Measurements from ENCODE around the gene TPM4.

Gene TPM4

DNA sequence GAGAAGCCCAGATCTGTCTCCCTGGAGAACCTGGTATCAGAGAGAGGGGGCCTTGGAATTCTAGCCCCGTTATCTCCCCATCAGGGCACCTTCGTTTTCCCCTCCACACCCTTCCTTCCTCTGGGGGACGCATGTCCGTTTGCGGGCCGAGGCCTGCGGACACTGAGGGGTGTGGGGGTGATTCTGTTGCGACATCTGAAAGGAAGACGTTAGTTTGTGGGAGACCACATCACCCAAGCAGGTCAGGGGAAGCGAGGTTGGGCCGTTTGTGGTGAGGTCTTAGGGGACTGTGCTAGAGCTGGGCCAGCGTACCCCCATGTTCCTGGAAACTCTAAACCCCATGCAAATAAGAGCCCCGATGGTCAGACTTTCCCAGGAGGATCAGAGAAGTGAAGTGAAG is 63.5 kb downstream of the TPM4 start:
- ChIA-PET POLR2A (no interaction called here), CTCF (no interaction called here)
- no peak for DNase-seq (ENCODE audit: extremely low spot score)
- TF ChIP-seq SUZ12 (IDR thresholded peaks at IDR 0.05) (no peak), FOXM1 (IDR thresholded peaks at IDR 0.05; ENCODE audit: borderline replicate concordance) (no peak), TARDBP (IDR thresholded peaks at IDR 0.05) (no peak), CTBP1 (IDR thresholded peaks at IDR 0.05; ENCODE audit: borderline replicate concordance) (no peak), HDGF (IDR thresholded peaks at IDR 0.05; ENCODE audit: borderline replicate concordance) (no peak), SP1 (IDR thresholded peaks at IDR 0.05) (no peak), BHLHE40 (IDR thresholded peaks at IDR 0.05; ENCODE audit: borderline replicate concordance) (no peak)

DNA sequence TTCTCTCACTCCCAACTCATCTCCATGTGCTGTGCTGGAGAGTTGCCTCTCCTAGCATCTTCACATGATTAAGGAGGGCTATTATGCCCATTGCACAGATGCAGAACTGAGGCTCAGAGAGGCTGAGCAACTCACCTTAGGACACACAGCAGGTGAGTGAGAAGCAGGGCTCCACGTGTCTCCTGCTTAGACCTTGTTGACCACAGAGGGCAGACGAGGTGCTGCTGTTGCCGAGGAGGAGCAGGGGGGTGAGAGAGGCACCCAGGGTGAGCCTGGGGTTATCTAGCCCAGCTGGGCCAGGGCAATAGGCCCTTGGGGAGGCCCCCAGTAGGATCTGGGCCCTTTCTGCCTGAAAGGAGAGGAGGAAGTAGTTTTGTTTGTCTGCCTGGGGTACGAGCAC is 64.7 kb downstream of the TPM4 start:
- CTCF ChIA-PET: no interaction called here
- TF ChIP-seq ZNF384 (IDR thresholded peaks at IDR 0.05) (no peak), SUZ12 (IDR thresholded peaks at IDR 0.05) (no peak), HDGF (IDR thresholded peaks at IDR 0.05; ENCODE audit: borderline replicate concordance) (no peak), LEF1 (IDR thresholded peaks at IDR 0.05; ENCODE audit: borderline replicate concordance) (no peak), TARDBP (IDR thresholded peaks at IDR 0.05) (no peak), FOXK2 (IDR thresholded peaks at IDR 0.05) (no peak), NFRKB (IDR thresholded peaks at IDR 0.05) (no peak), SP1 (IDR thresholded peaks at IDR 0.05) (no peak), FOXA1 (IDR thresholded peaks at IDR 0.05) (no peak), FOXM1 (IDR thresholded peaks at IDR 0.05; ENCODE audit: borderline replicate concordance) (no peak), L3MBTL2 (conservative IDR thresholded peaks at IDR 0.05) (no peak), ELF4 (IDR thresholded peaks at IDR 0.05) (no peak), CTBP1 (IDR thresholded peaks at IDR 0.05; ENCODE audit: borderline replicate concordance) (no peak), BHLHE40 (IDR thresholded peaks at IDR 0.05; ENCODE audit: borderline replicate concordance) (no peak), ARNT (IDR thresholded peaks at IDR 0.05) (no peak)
- TF ChIP-seq, protein P1, sequence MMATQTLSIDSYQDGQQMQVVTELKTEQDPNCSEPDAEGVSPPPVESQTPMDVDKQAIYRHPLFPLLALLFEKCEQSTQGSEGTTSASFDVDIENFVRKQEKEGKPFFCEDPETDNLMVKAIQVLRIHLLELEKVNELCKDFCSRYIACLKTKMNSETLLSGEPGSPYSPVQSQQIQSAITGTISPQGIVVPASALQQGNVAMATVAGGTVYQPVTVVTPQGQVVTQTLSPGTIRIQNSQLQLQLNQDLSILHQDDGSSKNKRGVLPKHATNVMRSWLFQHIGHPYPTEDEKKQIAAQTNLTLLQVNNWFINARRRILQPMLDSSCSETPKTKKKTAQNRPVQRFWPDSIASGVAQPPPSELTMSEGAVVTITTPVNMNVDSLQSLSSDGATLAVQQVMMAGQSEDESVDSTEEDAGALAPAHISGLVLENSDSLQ (IDR thresholded peaks at IDR 0.05): no peak
- POLR2A ChIA-PET: no interaction called here
- DNase-seq (ENCODE audit: extremely low spot score): no peak

DNA sequence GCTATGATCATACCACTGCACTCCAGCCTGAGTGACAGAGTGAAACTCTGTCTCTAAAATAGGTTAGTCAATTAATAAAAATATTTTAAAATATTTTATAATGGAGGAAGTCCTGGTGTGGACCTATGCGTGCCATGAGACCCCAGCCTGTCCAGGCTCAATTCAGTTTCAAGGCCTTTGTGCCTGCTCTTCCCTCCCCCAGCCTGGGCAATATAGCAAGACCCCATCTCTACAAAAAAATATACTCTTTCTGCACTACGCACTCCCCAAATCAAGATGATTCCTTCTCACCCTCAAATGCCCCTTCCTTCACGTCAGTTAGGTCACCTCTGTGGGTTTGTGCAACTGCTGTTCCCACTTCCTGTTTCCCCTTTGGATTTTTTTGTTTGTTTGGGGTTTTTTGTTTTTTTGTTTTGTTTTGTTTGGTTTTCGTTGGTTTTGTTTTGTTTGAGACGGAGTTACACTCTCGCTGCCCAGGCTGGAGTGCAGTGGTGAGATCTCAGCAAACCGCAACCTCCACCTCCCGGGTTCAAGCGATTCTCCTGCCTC is 65.8 kb downstream of the TPM4 start:
- TF ChIP-seq SUZ12 (IDR thresholded peaks at IDR 0.05) (no peak), TARDBP (IDR thresholded peaks at IDR 0.05) (no peak), HDGF (IDR thresholded peaks at IDR 0.05; ENCODE audit: borderline replicate concordance) (no peak), ZNF384 (IDR thresholded peaks at IDR 0.05) (no peak), ARNT (IDR thresholded peaks at IDR 0.05) (no peak), SP1 (IDR thresholded peaks at IDR 0.05) (no peak)
- CTCF ChIA-PET: no interaction called here
- no peak for DNase-seq (ENCODE audit: extremely low spot score)
- POLR2A ChIA-PET: no interaction called here

DNA sequence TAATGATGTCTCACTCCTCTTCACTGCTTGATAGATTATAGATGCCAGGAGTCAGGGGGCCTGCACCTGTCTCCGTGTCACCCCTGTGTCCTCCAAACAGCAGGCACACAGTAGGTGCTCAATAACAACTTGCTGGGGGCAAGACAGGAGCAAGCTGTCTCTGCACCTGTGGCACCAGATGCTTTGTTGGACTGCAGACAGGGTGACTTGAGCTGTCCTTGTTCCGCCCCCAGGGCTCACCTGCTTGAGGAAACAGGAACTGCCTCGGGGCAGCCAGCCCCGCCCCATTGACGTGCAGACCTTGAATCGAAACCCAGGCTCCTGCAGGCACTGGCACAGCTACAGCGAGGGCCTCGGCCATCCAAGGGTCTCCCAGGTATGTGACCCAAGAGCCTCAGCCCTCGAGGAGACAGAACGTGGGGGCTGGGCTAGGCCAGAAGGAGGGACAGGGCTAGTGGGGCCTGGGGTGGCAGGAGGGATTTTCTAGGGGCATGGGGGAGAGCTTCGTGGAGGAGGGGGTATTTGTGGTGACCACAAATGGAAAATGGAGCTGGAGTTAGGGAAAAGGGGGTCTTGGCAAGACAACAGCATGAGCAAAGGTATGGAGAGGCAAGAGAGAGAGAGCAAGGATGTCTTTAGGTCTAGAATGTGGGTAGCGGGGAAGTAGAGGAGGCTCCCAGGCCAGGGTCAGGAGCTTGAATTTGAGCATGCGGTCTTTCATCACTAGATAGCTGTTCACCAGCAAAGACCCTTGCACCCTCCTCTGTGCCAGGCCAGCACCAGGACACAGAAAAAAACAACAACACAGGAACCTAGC is 67.3 kb downstream of the TPM4 start, which contains the start of gene HSH2D:
HSH2D (plus strand) TSS at position 287 of the 817 bp plus-strand sequence. CDS start 5,066 bp downstream, outside the sequence.
- CTCF ChIA-PET: no interaction called here
- DNase-seq (ENCODE audit: extremely low spot score): no peak
- POLR2A ChIA-PET: no interaction called here
- TF ChIP-seq HDGF (IDR thresholded peaks at IDR 0.05; ENCODE audit: borderline replicate concordance): no peak
- no peak for TF ChIP-seq L3MBTL2 (conservative IDR thresholded peaks at IDR 0.05)
- no peak for TF ChIP-seq ARNT (IDR thresholded peaks at IDR 0.05)
- no peak for TF ChIP-seq CTBP1 (IDR thresholded peaks at IDR 0.05; ENCODE audit: borderline replicate concordance)
- TF ChIP-seq ZNF384 (IDR thresholded peaks at IDR 0.05): no peak
- no peak for TF ChIP-seq SP1 (IDR thresholded peaks at IDR 0.05)
- no peak for TF ChIP-seq SUZ12 (IDR thresholded peaks at IDR 0.05)
- TF ChIP-seq LEF1 (IDR thresholded peaks at IDR 0.05; ENCODE audit: borderline replicate concordance): no peak
- TF ChIP-seq FOXM1 (IDR thresholded peaks at IDR 0.05; ENCODE audit: borderline replicate concordance): no peak
- no peak for TF ChIP-seq FOXK2 (IDR thresholded peaks at IDR 0.05)
- no peak for TF ChIP-seq NFRKB (IDR thresholded peaks at IDR 0.05)
- no peak for TF ChIP-seq ELF4 (IDR thresholded peaks at IDR 0.05)

DNA sequence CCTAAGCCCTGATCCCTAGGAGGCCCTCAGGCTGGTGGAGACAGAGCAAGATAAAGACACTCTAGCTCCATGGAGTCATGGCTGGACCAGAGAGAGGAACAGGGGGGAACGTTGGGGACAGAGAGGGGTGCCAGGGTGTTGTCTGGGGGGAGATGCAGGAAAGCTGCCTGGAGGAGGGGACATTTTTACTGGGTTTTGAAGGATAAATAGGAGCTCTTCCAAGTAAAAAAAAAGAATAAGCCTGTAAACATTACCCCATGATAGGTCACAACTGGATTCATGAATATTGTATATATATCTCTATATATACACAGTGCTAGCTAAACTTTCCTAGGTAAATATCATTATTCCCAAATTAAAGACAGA is 67.9 kb downstream of the TPM4 start:
- POLR2A ChIA-PET: no interaction called here
- CTCF ChIA-PET: no interaction called here
- no peak for DNase-seq (ENCODE audit: extremely low spot score)

DNA sequence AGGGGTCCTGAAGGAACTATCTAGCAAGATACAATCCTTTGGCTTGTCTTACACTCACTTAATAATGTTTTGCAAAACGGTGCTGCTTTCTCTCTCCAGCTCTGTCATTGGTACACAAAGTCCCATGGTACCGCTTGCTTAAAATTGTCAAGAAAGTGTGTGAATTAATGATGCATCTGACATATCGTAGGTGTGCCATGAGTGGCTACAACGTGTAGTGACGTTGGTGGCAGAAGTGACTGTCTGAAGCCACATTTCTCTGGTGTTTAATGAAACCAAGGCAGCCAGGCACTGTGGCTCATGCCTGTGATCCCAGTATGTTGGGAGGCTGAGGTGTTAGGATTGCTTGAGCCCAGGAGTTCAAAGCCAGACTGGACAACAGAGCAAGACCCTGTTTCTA is 69.8 kb downstream of the TPM4 start:
- CTCF ChIA-PET: no interaction called here
- no peak for DNase-seq (ENCODE audit: extremely low spot score)
- POLR2A ChIA-PET: no interaction called here
- TF ChIP-seq NFRKB (IDR thresholded peaks at IDR 0.05) (no peak), BHLHE40 (IDR thresholded peaks at IDR 0.05; ENCODE audit: borderline replicate concordance) (no peak), SUZ12 (IDR thresholded peaks at IDR 0.05) (no peak), SP1 (IDR thresholded peaks at IDR 0.05) (no peak), TARDBP (IDR thresholded peaks at IDR 0.05) (no peak), FOXK2 (IDR thresholded peaks at IDR 0.05) (no peak), FOXM1 (IDR thresholded peaks at IDR 0.05; ENCODE audit: borderline replicate concordance) (no peak), ARNT (IDR thresholded peaks at IDR 0.05) (no peak), LEF1 (IDR thresholded peaks at IDR 0.05; ENCODE audit: borderline replicate concordance) (no peak), ZNF384 (IDR thresholded peaks at IDR 0.05) (no peak), CTBP1 (IDR thresholded peaks at IDR 0.05; ENCODE audit: borderline replicate concordance) (no peak), ELF4 (IDR thresholded peaks at IDR 0.05) (no peak), FOXA1 (IDR thresholded peaks at IDR 0.05) (no peak)

More for the DNA sequence above, 67.9 kb downstream of the TPM4 start:
- TF ChIP-seq CTBP1 (IDR thresholded peaks at IDR 0.05; ENCODE audit: borderline replicate concordance): no peak
- TF ChIP-seq SUZ12 (IDR thresholded peaks at IDR 0.05): no peak
- TF ChIP-seq FOXA1 (IDR thresholded peaks at IDR 0.05): no peak
- TF ChIP-seq ELF4 (IDR thresholded peaks at IDR 0.05): no peak
- TF ChIP-seq HDGF (IDR thresholded peaks at IDR 0.05; ENCODE audit: borderline replicate concordance): no peak
- TF ChIP-seq, protein P1 (IDR thresholded peaks at IDR 0.05): no peak
- TF ChIP-seq NFRKB (IDR thresholded peaks at IDR 0.05): no peak
- TF ChIP-seq TARDBP (IDR thresholded peaks at IDR 0.05): no peak
- TF ChIP-seq L3MBTL2 (conservative IDR thresholded peaks at IDR 0.05): no peak

Measured in HEK293T (cell line).